Stimulated activated CD4-positive, alpha-beta T cell treated with anti-CD3 and anti-CD28 coated beads, Interleukin-1b, Interleukin-23, amount 100 ng/mL, for 24 hours (primary cell): ENCODE data around the gene C10orf120.

ENCODE experiments used
- DNase-seq, 4 experiments: peaks; one replicate each; pipeline ENCODE4 v3.0.0-alpha.2; 2020; ENCODE audit warnings: low read depth in 4 of 4, low spot score in 1 of 4

C10orf120 gene

GRCh38 chr10:122662231-122662630 is 37.4 kb downstream of the C10orf120 start:
- no peak for DNase-seq

DNA sequence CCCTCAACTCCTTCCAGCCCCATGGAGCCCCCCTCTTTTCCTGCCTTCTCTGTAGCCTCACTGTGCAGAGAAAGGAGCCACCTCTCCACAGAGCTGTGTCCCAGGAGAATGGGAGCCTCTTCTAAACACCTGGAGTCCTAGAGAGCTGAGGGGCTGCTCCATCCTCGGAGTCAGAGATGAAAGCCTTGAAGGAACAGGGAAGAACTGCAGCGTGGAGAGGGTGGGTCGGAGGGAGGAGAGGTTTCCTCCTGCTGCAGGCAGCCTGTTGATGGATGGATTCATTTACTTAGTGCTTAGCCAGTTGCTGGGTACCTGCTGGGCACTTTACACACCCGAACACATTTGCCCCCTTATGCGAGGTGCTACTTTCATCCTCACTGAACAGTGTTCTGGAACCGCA is 39.0 kb downstream of the C10orf120 start:
- no peak for DNase-seq

GRCh38 chr10:122659651-122660050 is 40.0 kb downstream of the C10orf120 start:
- DNase-seq = no peak

GRCh38 chr10:122659126-122659525 is 40.5 kb downstream of the C10orf120 start:
- no peak for DNase-seq

- DNase-seq = no peak
These were observed 41.1 kb downstream of the C10orf120 start for GRCh38 chr10:122658356-122659049.

- no peak for DNase-seq
These were observed 41.9 kb downstream of the C10orf120 start for GRCh38 chr10:122657729-122658128.

DNA sequence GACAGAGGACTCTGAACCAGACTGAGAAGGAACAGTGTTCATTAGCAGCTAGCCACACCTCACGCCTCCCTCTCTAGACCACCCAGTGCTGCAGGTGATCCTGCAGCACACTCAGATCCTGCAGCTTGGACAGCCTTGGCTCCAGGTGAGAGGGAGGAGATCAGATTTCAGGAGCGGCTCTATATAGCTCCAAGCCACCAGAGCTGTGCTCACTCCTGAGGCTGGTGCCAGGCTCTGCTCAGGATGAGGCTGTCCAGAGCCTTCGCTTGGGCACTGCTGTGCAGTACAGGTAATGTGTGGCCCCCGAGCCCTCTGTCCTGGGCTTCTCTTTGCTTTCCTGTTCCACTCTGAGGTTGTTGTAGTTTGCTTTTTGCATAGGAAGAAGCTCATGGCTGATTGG is 42.4 kb downstream of the C10orf120 start:
- no peak for DNase-seq

GRCh38 chr10:122656741-122657140 is 42.9 kb downstream of the C10orf120 start:
- DNase-seq = no peak

DNA sequence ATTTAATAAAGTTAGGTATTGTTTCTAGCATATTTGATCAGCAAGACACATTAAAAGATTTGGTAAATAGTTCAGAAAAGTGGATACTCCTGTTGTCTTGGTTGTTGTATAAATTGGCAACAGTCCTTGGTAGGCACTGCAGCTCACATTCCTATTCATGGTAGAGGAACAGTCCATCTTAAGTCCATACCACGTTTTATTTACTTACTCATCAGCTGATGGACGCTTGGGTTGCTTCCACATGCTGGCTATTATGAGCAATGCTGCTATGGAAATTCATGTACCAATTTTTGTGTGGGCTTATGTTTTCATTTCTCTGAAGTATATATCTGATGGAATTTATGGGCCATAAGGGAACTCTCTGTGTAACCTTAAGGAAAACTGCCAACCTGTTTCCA is 43.3 kb downstream of the C10orf120 start:
- no peak for DNase-seq

DNA sequence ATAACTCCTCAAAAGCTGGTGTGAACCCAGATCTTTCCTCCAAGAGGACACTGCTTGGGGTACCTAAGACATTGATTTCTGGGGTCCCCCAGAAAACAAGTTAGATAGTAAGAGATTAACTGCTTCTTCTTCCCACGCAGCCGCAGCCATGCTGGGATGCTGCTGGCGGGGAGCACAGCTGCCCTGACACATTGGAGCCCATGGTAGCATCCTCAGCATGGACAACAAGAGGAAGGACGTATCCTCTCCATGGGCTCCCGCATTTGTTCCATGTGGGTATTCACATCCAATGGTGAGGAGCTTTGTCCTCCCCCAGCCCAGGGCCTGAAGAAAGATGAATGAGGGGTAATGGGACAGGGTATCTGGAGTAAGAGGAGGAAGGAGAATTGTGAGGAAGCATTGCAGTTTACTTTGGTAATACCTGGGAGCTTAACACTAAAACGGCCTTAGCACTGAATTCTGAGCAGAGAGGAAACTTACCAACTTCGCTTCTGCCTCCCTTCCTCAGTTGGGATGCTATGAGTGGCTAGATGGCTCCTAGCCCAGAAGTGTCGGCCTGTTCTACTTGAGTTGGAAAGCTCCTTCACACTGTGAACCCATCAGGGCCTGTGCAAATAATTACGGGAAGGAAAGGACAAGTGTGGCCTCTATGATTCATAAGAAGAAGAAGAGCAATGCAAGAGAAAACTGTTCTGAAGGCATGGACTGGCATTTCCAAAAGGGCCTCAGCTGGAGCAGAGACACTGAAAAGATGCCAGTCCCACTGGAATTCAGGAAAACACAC is 43.9 kb downstream of the C10orf120 start:
- no peak for DNase-seq

DNA sequence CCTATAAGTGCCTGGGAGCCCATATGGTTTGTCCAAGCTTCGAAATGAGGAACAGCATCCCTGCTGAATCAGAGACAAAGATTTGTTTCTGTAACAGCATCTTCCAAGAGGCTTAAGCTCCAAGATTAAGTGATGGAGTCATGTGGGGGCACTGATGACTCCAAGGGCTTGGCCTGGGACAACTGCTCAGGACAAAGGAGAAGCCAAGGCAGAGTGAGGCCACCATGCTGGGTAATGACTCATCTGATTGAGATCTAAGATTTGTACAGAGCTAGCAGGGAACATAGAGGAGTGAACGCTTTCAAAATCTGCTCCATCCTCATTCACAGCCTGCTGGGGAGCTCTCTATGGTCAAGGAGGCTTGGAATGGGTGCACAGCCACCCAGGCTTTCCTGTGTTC is 49.3 kb downstream of the C10orf120 start:
- DNase-seq = no peak

DNA sequence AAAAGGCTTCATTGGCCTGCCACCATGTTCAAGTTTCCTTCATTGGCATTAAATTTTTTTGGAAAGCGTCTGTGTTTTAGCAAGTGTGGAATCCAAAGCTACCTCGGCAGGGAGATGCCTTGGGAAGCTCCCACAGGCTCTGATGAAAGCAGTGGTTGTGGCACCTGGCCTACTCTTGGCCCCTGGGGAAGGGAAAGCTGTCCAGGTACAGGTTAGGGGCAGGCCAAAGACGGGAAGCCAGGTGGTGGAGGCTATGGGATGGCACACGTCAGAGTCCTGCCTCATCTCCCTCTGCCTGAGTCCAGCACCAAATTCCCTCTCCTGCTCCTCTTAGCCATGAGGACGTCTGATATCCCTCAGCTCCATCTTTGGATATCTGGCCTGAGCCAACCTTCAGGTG is 49.7 kb downstream of the C10orf120 start:
- no peak for DNase-seq

- no peak for DNase-seq
These were observed 50.8 kb downstream of the C10orf120 start for GRCh38 chr10:122648599-122649428.
